HG03095 (cell line): Measurements from ENCODE around the gene CD302.
"Not testable (repeated sequence)": the region's sequence is repeated elsewhere in the genome, so short reads cannot be mapped to it uniquely, and the experiment has no call there.

Experiments used
- ATAC-seq: cut with Tn5 transposase; IDR thresholded peaks from one replicate; pipeline ENCODE4 v1.9.1; 2021; ENCODE audit warnings: moderate library complexity; ENCODE audit not compliant: unreplicated experiment

Gene CD302, protein sequence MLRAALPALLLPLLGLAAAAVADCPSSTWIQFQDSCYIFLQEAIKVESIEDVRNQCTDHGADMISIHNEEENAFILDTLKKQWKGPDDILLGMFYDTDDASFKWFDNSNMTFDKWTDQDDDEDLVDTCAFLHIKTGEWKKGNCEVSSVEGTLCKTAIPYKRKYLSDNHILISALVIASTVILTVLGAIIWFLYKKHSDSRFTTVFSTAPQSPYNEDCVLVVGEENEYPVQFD

DNA sequence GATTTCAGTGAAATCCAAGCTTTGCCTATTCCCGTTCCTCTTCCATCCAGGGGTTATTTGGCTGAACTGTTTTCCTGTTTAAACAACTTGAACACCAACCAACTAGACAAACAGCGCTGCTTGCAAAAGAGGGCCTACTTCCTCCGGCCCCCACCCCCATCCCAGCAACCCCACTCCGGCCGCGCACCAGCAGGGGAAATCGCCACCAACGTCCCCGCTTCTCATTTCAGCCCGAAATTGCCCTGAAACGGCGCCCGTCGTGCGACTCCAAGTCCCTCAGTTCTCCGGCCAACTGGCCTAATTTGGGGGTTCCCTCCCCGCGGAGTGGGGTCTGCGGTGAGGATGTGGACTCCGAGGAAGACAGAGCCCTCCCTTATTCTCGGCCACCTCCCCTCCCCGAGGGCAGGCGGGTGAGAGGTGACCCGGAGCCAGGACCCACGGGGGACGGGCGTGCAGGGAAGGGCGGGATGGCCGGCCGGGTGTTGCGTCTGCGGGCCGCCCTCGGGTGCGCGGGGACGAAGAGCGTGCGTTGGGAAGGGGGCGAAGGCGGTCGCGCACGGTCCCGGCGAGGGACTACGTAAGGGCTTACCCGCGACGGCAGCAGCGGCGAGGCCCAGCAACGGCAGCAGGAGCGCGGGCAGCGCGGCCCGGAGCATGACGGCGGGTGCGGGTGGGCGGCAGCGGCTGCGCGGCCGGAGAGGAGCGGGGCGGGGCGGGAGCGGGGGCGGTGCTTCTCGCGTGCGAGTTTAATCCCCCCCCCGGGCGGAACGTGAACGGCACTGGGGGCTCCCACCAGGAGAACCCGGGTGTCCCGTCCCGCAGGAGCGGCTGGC lies at the start of gene CD302:
Gene CD302, minus strand, starts transcription at position 666 of the 833 bp plus-strand sequence. Its CDS starts 10 bp downstream, at position 656.
- peak; percentile 68 for ATAC-seq

DNA sequence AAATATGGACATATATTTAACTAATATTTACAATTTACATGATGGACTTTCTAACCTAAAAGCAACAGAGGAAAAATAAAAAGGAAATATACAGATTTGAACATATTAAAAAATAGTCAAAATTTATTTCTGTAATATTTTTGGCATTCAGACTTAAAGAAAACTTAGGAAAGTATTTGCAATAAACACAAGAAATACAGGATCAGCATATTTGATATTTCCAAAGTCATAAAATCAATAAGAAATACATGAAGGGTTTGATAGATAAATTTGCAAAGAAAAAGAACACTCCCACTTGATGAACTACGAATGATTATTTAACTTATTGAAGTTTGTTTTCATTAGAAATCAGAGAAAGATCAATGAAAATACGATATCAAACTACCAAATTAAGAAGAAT lies 48.6 kb upstream of the CD302 start:
- ATAC-seq = no peak

DNA sequence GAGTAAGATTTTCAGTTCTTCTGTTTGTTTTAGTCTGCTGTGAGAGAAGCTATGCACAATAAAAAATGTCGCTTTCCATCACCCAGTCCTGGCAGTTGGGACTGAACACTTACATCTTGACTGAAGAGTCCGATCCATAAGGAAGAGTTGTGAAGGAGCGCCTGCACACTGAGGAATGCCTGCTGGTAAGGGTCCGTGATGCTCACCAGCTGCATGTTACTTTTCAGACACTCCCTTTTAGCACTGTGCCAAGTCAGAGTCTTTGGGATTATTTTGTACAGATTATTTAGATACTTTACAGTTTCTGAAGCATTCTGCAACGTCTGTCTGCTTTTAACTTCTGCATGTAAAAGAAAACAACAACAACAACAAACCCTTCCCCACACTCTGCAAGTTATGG lies 42.6 kb upstream of the CD302 start:
- ATAC-seq = no peak

DNA sequence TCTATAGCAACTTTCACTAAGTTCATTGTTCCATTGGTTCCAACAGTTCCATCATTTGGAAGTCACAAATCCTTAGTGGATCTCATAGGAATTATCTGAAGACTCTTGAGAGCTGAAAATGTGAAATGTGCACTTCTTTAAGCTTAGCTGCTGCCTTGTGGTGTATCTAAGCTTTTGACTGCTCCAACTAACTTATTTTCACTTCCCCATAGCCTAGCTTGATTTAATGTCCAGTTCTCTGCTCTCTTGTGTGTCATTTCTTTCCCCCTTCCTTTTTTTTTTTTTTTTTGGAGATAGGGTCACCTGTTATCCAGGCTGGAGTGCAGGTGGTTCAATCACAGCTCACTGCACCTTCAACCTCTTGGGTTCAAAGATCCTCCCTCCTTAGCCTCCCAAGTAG lies 34.9 kb upstream of the CD302 start:
- ATAC-seq = no peak

DNA sequence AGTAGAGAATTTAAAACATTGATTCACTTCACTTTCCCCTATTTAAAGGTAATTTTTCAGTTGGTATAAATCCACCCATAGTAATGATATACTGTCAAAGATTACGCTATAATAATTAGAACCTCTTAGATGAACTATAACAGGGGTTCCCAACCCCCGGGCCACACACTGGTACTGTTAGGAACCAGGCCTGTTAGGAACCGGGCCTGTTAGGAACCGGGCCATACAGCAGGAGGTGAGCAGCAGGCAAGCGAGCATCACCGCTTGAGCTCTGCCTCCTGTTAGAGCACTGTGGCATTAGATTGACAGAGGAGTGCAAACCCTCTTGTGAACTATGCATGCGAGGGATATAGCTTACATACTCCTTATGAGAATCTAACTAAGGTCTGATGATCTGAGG lies 34.0 kb upstream of the CD302 start:
- ATAC-seq = no peak

DNA sequence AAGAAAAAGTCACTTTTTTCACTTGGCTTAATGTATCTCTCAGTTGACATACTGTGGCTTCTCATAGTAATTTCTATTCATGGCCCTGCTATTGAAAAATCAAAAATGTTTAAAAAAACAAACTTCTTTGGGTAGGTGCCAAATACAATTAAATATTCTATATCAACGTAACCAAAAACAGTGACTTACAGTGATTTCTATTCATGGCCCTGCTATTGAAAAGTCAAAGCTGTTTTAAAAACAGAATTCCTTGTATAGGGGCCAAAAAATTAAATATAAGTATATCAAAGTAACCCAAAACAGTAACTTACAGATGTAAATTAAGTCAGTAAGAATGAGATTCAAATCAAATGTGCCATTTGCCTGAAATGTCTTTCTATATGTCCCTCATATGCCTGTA lies 31.4 kb upstream of the CD302 start:
- ATAC-seq = no peak

DNA sequence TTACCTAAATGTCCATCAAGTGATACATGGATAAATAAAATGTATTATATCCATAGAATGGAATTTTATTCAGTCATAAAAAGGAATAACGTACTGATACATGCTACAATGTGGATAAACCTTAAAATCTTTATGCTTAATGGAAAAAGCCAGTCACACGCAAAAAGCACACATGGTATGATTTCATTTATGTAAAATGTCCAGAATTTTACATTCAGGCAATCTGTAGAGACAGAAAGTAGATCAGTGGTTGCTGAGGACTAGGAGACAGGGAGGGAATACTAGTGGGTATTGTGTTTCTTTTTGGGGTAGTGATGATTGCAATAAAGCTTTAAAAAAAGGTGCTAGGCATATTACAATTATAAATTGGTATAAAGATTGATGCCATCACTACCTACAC lies 30.7 kb upstream of the CD302 start:
- no peak for ATAC-seq

DNA sequence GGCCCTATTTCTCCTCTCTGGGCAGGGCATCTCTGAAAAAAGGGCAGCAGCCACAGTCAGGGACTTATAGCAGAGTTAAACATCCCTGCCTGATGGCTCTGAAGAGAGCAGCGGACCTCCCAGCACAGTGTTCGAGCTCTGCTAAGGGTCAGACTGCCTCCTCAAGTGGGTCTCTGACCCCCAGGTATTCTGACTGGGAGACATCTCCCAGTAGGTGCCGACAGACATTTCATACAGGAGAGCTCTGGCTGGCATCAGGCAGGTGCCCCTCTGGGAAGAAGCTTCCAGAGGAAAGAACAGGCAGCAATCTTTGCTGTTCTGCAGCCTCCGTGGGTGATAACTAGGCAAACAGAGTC lies 24.4 kb upstream of the CD302 start:
- ATAC-seq = not testable (repeated sequence)

DNA sequence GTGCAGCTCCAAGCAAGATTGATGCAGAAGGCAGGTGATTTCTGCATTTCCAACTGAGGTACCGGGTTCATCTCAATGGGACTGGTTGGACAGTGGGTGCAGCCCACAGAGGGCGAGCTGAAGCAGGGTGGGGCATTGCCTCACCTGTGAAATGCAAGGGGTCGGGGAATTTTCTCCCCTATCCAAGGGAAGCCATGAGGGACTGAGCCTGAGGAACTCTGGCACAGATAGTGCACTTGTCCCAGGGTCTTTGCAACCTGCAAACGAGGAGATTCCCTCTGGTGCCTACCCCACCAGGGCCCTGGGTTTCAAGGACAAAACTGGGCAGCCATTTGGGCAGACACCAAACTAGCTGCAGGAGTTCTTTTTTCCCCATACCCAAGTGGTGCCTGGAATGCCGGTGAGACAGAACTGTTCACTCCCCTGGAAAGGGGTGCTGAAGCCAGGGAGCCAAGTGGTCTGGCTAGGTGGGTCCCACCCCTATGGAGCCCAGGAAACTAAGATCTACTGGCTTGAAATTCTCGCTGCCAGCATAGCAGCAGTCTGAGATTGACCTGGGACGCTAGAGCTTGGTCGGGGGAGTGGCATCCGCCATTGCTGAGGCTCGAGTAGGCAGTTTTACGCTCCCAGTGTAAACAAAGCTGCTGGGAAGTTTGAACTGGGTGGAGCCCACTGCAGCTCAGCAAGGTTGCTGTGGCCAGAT lies 23.9 kb upstream of the CD302 start:
- ATAC-seq = not testable (repeated sequence)

DNA sequence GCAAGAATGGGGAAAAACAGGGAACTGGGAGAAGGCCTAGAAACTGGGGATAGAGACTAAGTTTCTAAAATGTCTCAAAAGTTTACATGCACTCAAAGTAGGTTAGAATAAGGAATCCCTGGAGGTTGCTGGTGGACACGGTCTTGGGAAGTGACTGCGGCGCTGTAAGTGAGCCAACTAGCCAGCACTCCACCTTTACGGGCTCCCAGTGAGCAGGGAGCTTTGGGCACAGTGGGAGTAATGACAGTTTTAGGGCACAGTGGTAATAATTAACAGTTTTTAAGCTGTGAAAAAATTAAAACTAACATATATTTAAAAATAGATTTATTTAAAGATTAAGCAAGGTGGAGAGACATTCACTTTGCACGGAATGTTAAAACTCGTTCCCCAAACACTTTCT lies 20.9 kb upstream of the CD302 start:
- no peak for ATAC-seq

DNA sequence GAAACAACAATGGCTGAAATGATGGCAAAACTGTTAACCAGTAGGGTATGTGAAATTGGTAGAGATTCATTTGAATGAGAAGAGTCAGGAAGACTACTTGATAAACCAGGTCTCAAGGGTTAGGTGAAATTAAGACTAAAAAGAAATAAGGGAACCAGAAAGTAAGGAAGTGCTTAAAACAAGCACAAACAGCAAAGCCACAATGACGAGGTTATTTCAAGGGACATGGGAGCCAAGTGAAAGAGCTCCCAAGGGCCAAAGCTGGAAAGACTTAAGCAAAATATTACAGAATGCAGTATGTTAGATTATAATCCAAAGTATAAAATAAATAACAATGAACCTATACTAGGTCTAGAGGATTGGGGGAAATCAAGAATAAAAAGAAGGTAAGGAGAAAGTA lies 19.3 kb upstream of the CD302 start:
- ATAC-seq = no peak

DNA sequence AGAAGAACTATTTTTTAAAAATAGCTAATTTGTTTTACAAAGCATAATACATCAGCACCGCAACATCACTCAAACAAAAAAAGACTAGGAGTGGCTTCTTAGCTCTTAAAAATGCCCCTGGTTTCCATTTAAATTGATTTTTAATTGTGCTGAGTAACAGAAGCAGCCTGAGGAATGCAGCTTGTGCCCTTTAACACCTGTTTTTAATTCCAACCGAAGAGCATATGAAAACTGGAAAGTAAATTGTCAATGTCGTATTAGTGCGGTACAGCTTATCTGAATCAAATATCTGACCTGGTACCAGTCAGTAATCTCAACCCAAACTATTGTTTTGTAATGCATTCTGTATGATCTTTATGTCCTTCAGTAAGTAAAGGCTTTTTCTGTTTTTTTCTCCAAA lies 13.2 kb upstream of the CD302 start:
- ATAC-seq = no peak

DNA sequence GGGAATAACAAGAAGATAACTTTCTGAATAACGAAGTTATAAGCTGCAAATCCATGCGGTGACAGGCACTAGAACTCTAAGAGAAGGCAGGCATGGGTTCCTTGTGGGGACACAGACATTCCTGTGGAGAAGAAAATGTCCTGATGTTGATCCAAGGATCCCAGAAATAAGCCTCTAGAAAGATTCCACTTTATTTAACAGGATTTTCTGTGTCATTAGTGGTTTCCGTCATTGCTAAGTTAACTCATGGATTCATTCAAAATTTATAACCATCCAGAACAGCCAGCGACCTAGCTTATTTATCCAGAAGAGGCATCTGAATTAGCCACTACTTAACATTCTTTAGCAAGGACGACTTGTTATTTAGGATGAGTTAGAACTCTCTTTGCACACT lies 10.0 kb upstream of the CD302 start:
- ATAC-seq = no peak

DNA sequence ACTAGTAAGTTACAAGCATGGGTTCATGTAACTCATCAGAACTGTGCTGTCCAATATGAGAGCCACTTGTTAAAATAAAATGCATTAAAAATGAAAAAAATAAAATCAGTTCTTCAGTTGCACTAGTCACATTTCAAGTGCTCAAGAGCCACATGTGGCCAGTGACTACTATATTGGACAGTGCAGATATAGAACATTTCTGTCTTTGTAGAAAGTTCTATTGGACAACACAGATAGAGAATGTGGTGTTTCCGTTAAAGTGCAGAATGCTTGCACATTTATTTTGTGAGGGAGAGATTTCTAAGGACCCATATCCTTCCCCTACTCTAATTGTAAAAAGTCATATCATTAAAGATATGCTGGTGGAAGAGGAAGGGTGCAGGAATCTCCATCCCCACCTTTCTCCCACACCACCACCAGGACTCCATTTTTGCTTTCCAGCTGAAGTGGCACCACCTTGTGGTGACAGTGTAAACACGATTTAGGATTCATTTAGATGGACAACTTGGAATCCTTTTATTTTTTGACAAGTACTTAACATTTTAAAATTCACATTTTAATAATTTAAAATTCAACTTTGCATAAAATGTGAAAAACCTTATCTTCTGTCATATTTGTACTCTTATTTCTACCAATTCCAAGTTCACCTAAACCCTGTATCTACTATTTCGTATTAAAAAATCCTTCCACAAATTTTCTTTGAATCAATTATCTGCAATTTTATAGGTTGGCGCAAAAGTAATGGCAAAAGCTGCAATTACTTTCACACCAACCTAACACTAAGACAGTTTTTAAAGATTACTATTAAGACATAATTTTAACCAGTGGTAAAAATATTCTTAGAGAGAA lies 9.4 kb upstream of the CD302 start:
- no peak for ATAC-seq

DNA sequence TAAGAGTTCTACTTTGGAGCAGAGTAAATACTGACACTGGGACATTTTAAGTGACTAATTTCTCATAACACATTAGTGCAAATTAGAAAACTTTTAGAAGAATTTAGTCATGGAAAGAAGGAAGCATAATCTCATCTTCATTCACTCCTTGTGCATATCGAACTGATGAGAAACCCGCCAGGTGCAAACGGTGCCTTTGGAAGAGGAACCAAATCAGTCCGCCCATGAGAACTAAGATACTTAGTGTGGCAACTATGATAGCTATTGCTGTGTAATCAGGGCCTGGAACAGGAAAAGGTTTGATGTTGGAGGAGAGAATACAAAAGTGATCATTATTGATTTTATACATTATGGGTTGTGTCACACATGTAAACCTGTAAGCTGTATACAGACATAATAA lies 6.9 kb upstream of the CD302 start:
- no peak for ATAC-seq

DNA sequence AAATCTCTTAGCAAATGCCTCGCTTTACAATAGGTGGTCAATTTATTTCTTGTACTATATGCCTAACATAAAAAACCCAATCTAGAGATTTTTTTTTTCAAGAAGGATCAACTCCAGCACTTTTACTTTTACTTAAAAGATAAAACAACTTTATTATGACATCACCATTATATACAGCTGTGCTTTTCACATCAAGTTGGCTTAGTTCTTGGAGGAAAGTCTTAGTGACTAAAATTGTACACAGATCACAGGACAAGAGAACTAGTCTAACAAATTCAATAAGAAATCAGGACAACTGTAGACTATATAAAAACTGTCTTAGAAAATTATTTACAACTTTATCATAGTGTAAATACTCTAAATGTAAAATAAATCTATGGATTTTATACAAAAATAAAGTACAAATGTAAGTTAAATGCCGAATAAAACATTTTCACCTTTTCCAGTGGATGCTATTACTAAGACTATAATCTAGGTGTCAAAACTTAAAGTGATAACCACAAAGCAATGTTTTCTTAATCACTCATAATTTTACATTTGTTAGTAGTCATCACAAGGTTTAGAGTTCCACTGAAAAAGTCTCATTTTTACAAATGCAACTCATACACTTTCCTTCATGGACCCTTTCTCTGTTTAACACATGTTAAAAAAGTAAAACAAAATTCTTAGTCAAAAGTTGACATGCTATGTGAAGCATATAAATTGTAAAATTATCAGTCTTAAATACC lies 5.4 kb upstream of the CD302 start:
- no peak for ATAC-seq

DNA sequence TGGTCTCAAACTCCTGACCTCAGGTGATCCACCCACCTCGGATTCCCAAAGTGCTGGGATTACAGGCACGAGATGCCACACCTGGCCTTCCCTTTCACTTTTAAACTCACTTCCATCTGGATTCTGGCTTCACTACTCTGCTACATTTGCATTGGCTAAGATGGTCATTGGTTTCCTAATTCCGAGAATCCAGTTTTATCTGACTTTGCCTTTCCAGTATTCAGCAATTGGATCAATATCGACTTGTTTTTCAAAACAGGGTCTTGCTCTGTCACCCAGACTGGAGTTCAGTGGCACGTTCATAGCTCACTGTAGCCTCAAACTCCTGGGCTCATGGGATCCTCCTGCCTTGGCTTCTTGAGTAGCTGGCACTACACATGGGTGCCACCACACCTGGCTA lies 4.7 kb upstream of the CD302 start:
- no peak for ATAC-seq

DNA sequence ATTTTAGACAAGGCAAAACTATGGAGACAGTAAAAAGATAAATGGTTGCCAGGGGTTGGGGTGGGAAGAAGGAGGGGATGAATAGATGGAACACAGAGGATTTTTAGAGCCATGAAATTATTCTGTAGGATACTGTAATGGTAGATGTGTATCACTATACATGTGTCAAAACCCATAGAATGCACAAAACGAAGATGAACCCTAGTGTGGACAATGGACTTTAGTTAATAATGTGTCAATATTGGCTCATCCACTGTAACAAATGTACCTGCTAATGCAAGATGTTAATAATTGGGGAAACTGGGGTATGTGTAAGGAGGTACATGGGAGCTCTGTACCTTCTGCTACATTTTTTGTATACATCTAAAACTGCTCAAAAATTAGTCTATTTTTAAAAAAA lies 1.8 kb upstream of the CD302 start:
- no peak for ATAC-seq

DNA sequence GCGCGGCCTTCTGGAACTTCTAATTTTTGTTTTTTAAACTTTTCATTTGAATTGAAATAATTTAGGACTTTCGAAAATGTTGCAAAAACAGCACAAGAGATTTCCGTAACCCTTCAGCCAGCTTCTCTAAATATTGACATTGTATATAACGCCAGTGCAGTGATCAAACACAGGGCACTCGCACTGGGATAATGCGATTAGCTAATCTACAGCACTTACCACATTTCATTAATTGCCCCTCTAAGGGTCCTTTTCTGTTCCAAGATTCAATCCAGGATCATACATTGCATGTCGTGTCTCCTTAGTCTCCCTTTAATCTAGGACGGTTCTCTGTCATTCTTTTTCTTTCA lies 343 bp upstream of the CD302 start:
- no peak for ATAC-seq

DNA sequence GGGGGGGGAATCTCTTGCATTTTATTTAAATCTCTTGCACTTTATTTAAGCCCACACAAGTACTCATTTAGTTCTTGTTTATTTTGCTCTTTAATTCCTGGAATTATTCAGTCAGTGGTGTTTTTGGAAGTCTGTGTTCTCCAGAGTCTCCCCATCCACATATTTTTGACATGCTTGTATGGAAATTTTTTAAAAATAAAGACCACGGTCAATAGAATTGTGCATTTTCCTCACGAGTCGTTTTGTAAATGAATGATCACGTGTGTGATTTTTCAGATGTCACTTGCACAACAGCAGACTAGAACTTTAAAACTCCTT lies 824 bp downstream of the CD302 start:
- ATAC-seq = no peak
